ENCODE results near the gene ABCA9. TPM values are rescaled to one million over a fixed set of nuclear protein-coding genes. Genes with fewer than 3 reads are reported as not detected.

The ABCA9 gene
- total and polyA plus RNA-seq, 9 of the 15 experiments (the other 6 are each of a cell fraction or from before 2014, with no cell fraction given), result 0.04 TPM; not detected in 8

DNA sequence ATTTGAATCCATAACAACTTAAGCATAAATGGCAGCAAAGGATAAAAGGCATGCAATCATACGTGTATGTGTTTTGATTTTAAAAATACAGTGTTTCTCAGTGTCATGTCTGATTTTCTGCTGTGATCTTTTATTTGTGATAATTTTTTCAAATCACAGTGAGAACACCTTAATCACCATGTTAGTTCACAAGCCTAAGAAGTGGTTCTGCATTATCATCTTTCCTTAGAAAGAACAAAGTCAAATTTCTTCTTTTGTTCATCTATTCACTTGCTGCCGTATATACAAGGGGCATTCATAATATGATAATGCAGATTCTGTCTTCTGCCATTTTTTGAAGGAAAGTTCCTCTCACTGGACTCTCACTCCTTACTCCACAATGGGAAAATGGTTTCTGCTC is 33.3 kb upstream of the ABCA9 start (continued):
- TF ChIP-seq, protein P1, sequence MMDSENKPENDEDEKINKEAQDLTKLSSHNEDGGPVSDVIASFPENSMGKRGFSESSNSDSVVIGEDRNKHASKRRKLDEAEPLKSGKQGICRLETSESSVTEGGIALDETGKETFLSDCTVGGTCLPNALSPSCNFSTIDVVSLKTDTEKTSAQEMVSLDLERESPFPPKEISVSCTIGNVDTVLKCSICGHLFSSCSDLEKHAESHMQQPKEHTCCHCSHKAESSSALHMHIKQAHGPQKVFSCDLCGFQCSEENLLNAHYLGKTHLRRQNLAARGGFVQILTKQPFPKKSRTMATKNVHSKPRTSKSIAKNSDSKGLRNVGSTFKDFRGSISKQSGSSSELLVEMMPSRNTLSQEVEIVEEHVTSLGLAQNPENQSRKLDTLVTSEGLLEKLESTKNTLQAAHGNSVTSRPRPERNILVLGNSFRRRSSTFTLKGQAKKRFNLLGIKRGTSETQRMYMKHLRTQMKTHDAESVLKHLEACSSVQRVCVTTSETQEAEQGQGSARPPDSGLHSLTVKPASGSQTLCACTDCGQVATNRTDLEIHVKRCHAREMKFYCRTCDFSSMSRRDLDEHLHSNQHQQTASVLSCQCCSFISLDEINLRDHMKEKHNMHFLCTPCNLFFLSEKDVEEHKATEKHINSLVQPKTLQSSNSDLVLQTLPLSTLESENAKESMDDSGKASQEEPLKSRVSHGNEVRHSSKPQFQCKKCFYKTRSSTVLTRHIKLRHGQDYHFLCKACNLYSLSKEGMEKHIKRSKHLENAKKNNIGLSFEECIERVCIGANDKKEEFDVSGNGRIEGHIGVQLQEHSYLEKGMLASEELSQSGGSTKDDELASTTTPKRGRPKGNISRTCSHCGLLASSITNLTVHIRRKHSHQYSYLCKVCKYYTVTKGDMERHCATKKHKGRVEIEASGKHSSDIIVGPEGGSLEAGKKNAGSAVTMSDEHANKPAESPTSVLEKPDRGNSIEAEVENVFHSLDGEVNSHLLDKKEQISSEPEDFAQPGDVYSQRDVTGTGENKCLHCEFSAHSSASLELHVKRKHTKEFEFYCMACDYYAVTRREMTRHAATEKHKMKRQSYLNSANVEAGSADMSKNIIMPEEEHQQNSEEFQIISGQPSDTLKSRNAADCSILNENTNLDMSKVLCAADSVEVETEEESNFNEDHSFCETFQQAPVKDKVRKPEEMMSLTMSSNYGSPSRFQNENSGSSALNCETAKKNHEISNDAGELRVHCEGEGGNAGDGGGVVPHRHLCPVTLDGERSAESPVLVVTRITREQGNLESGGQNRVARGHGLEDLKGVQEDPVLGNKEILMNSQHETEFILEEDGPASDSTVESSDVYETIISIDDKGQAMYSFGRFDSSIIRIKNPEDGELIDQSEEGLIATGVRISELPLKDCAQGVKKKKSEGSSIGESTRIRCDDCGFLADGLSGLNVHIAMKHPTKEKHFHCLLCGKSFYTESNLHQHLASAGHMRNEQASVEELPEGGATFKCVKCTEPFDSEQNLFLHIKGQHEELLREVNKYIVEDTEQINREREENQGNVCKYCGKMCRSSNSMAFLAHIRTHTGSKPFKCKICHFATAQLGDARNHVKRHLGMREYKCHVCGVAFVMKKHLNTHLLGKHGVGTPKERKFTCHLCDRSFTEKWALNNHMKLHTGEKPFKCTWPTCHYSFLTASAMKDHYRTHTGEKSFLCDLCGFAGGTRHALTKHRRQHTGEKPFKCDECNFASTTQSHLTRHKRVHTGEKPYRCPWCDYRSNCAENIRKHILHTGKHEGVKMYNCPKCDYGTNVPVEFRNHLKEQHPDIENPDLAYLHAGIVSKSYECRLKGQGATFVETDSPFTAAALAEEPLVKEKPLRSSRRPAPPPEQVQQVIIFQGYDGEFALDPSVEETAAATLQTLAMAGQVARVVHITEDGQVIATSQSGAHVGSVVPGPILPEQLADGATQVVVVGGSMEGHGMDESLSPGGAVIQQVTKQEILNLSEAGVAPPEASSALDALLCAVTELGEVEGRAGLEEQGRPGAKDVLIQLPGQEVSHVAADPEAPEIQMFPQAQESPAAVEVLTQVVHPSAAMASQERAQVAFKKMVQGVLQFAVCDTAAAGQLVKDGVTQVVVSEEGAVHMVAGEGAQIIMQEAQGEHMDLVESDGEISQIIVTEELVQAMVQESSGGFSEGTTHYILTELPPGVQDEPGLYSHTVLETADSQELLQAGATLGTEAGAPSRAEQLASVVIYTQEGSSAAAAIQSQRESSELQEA (IDR thresholded peaks at IDR 0.05; ENCODE audit: low read depth), result no peak
- no peak for TF ChIP-seq ZNF740 (CRISPR knock-in tag; IDR thresholded peaks at IDR 0.05)
- peak in 1 of 2 experiments; percentile 67; a peak in 2 of 4 replicates for TF ChIP-seq ZNF740 (tag; IDR thresholded peaks at IDR 0.05)
- TF ChIP-seq MCM5 (IDR thresholded peaks at IDR 0.05; ENCODE audit: low read depth), result no peak
- no peak for TF ChIP-seq MXD1 (CRISPR knock-in tag; IDR thresholded peaks at IDR 0.05; ENCODE audit: borderline replicate concordance, poor library complexity, severe bottlenecking)
- TF ChIP-seq TOE1 (IDR thresholded peaks at IDR 0.05; ENCODE audit: borderline replicate concordance), result no peak
- no peak for TF ChIP-seq TOE1 (CRISPR knock-in tag; IDR thresholded peaks at IDR 0.05; ENCODE audit: borderline replicate concordance, low read depth)
- TF ChIP-seq, protein P2, sequence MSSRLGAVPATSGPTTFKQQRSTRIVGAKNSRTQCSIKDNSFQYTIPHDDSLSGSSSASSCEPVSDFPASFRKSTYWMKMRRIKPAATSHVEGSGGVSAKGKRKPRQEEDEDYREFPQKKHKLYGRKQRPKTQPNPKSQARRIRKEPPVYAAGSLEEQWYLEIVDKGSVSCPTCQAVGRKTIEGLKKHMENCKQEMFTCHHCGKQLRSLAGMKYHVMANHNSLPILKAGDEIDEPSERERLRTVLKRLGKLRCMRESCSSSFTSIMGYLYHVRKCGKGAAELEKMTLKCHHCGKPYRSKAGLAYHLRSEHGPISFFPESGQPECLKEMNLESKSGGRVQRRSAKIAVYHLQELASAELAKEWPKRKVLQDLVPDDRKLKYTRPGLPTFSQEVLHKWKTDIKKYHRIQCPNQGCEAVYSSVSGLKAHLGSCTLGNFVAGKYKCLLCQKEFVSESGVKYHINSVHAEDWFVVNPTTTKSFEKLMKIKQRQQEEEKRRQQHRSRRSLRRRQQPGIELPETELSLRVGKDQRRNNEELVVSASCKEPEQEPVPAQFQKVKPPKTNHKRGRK (tag; IDR thresholded peaks at IDR 0.05), result no peak
- TF ChIP-seq ZNF551 (CRISPR knock-in tag; IDR thresholded peaks at IDR 0.05), result no peak
- 0 out of 2 replicates have a peak, but pooled peaks have one; percentile 18 for TF ChIP-seq ELF2 (CRISPR knock-in tag; IDR thresholded peaks at IDR 0.05)
- TF ChIP-seq ZNF644 (tag; IDR thresholded peaks at IDR 0.05; ENCODE audit: low read depth), result peak; percentile 41; the same call in 1 of the 2 replicates
- TF ChIP-seq TCF3 (CRISPR knock-in tag; IDR thresholded peaks at IDR 0.05), result no peak
- TF ChIP-seq BRF1 (IDR thresholded peaks at IDR 0.05; ENCODE audit: borderline replicate concordance, extremely low read depth, insufficient read length), result no peak
- 0 out of 2 replicates have a peak, but pooled peaks have one; percentile 8 for TF ChIP-seq CXXC5 (CRISPR knock-in tag; IDR thresholded peaks at IDR 0.05)
- no peak for TF ChIP-seq TAF7 (tag; IDR thresholded peaks at IDR 0.05)
- no peak for TF ChIP-seq L3MBTL2 (IDR thresholded peaks at IDR 0.05)
- TF ChIP-seq SREBF1 (IDR thresholded peaks at IDR 0.05; ENCODE audit: borderline replicate concordance, low read depth, low read length), result no peak
- 0 out of 2 replicates have a peak, but pooled peaks have one; percentile 21 for TF ChIP-seq KLF6 (CRISPR knock-in tag; IDR thresholded peaks at IDR 0.05; ENCODE audit: borderline replicate concordance)
